Measurements from ENCODE around the gene CARNS1.

CARNS1 gene

DNA sequence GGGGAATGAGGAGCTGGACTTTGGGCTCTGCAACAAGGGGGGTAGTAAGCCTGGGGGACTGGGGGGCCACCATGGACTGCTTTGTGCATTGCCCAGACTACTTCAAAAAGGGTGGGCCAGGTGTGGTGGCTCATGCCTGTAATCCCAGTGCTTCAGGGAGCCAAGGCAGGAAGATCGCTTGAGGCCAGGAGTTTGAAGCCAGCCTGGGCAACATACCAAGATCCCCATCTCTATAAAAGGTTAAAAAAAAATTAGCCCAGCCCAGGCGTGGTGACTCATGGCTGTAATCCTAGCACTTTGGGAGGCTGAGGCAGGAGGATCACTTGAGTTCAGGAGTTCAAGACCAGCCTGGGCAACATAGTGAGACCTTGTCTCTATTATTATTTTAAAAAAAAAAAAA is 50.1 kb downstream of the CARNS1 start:
- DNase-seq (ENCODE audit: low spot score) = peak; percentile 29

DNA sequence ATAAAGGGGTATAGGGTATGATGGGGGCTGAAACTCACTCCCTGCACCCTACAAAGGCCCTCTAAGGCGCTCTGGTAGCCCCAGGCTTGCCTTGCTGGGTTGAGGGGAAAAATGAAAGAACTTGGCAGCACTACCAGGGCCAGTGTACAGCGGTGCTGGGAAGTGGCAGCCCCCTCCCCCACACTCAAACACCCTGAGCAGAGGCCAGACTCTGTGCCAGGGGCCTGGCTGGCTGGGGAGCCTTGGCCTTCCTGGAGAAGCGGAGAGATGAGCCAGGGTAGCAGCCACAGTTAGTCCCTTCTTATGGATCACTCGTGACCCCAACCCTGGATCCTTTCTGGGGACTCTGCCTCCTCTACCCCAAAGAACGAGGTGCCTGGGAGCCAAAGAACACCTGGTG is 50.9 kb downstream of the CARNS1 start:
- no peak for DNase-seq (ENCODE audit: low spot score)

DNA sequence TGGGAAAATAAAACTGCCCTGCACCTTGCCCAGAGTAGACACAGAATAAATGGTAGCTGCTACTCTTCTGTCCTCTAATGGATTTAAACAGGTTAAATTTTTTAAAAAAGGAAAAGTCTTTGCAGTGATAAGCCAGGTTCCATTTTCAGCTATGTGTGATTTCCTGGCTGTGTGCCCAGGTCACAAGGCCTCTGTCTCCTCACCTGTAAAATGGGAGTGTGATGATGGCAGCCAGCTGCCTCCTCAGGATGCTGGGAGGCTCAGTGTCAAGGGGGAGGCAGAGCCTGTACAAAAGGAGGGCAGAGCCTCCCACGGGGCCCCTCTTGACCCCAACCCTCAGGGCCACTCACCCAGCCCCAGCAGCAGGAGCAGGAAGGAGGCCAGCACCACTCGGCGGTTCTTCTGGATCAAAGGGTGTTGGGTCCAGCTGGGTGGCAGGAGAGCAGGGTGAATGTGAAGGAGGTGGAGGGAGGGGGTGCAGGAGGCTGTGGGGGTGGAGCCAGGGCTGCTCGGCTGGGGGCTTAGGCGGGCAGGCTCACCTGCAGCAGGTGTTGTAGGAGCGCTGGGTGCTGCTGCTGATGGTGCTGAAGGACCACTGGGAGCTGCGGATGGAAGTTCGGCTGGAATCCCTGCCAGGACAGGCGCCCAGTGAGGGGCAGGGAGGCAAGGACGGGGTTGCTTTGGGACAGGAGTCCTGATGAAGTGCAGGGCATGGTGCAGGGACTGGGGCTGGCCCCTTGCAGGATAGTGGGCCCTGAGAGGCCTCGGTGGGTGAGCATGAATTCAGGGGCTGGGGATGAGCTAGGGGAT is 51.7 kb downstream of the CARNS1 start:
- DNase-seq (ENCODE audit: low spot score) = no peak

- DNase-seq (ENCODE audit: low spot score) = peak; percentile 72
Measured at GRCh38 chr11:67468056-67468455, 52.6 kb downstream of the CARNS1 start.

GRCh38 chr11:67468456-67468758 is 52.9 kb downstream of the CARNS1 start:
- DNase-seq (ENCODE audit: low spot score) = no peak

DNA sequence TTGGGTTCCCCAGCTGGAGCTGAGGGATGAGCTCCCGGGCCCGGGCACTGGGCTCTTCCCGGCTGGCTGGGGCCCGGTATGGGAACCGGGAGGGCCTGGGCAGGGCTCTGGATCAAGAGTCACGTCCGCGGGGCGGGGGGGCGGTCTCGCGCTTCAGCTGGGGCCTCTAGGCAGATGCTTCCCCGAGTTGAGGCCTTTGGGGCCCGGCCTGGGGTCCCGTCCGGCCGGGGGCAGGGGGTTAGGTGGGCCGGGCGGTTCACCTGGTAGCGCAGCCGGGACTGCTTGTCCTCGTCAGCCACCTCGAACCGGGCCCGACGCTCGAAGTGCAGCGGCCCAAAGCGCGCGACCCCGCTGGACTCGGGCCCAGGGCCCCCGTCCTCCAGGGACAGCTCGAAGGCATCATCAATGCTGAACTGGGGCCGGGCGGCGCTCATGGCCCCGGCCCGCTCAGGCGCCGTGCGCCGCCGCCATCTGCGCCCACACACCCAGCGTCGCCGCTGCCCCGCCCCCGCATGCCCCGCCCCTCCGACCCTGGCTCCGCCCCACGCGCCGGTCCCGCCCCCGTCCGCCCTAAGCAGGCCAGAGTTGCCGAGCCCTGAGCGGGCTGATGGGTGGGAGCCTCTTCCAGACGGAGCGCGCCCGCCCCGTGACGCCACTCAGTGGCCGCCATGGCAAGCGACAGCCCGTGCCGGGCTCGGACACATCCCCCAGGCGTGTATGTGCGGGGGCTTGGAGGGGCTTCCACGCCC is 53.5 kb downstream of the CARNS1 start, which contains the start of gene TMEM134:
TMEM134 (minus strand) TSS at position 493 of the 749 bp plus-strand sequence; CDS start at position 434, 59 bp downstream.
- DNase-seq (ENCODE audit: low spot score) = peak; percentile 92

DNA sequence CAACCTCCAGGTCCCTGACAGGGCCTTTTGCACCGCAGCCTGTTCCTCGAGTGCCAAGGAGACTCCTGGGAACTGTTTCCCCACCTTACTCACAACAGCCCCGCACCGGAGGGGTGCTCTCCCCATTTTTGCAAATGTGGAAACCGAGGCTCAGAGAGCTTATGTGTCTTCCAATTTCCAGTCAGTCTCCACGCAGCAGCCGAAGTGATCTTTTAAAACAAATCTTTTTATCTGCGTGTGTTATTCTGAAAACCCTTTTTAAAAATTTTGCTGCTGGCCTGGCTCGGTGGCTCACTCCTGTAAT is 54.0 kb downstream of the CARNS1 start:
- DNase-seq (ENCODE audit: low spot score) = no peak

- DNase-seq (ENCODE audit: low spot score) = no peak
Measured at GRCh38 chr11:67470337-67471002, 55.0 kb downstream of the CARNS1 start.

- DNase-seq (ENCODE audit: low spot score) = no peak
Measured at GRCh38 chr11:67472882-67473281, 57.4 kb downstream of the CARNS1 start.
